HepG2 (cell line): Measurements from ENCODE around the gene TMEM107. TPM values are rescaled to one million over a fixed set of nuclear protein-coding genes. Genes with fewer than 3 reads are reported as not detected.

ENCODE experiments used
- ARNT2 ChIP-seq: sonication (generic); formaldehyde crosslinking; IDR thresholded peaks from 2 replicates; pipeline ENCODE4 v1.8.0; 2022; ENCODE audit warnings: mild to moderate bottlenecking, low read depth, missing genetic modification reagents, moderate library complexity
- DMAP1 ChIP-seq: IDR thresholded peaks from 2 replicates; pipeline ENCODE4 v1.6.1; 2016
- HOXA9 ChIP-seq: sonication (generic); formaldehyde crosslinking; IDR thresholded peaks from 2 replicates; pipeline ENCODE4 v1.8.1; 2022; ENCODE audit warnings: missing genetic modification reagents, mild to moderate bottlenecking, moderate library complexity, borderline replicate concordance
- MAFG ChIP-seq: sonication (generic); formaldehyde crosslinking; IDR thresholded peaks from 2 replicates; pipeline ENCODE4 v1.5.1; 2020; ENCODE audit warnings: mild to moderate bottlenecking, missing genetic modification reagents
- NR3C1 ChIP-seq: sonication (generic); formaldehyde crosslinking; IDR thresholded peaks from 2 replicates; pipeline ENCODE4 v1.4.0; 2020; ENCODE audit warnings: missing genetic modification reagents
- PITX1 ChIP-seq: sonication (generic); formaldehyde crosslinking; IDR thresholded peaks from 2 replicates; pipeline ENCODE4 v1.5.1; 2020; ENCODE audit warnings: mild to moderate bottlenecking, missing genetic modification reagents
- POLR2G ChIP-seq: fragments of 200-400 bp; formaldehyde crosslinking; IDR thresholded peaks from 2 replicates; pipeline ENCODE4 v1.6.1; 2018; ENCODE audit warnings: mild to moderate bottlenecking, low read depth, low read length, moderate library complexity
- SETDB1 ChIP-seq: sonication (generic); formaldehyde crosslinking; IDR thresholded peaks from 2 replicates; pipeline ENCODE4 v1.5.1; 2020; ENCODE audit warnings: missing genetic modification reagents, mild to moderate bottlenecking, borderline replicate concordance
- SMARCC2 ChIP-seq: fragments of 450-650 bp; IDR thresholded peaks from 2 replicates; pipeline ENCODE4 v1.6.1; 2017; ENCODE audit warnings: antibody characterized with exemption, mild to moderate bottlenecking
- SMARCE1 ChIP-seq: fragments of 450-650 bp; IDR thresholded peaks from 2 replicates; pipeline ENCODE4 v1.6.1; 2017; ENCODE audit warnings: borderline replicate concordance
- ZBTB37 ChIP-seq: sonication (generic); formaldehyde crosslinking; IDR thresholded peaks from 2 replicates; pipeline ENCODE4 v1.4.0; 2020; ENCODE audit warnings: mild to moderate bottlenecking, missing genetic modification reagents
- ZNF441 ChIP-seq: sonication (generic); formaldehyde crosslinking; IDR thresholded peaks from 2 replicates; pipeline ENCODE4 v1.7.0; 2021; ENCODE audit warnings: missing genetic modification reagents, borderline replicate concordance
- ZNF597 ChIP-seq: sonication (generic); formaldehyde crosslinking; IDR thresholded peaks from 2 replicates; pipeline ENCODE4 v1.5.0; 2020; ENCODE audit warnings: missing genetic modification reagents
- ZNF746 ChIP-seq: sonication (generic); formaldehyde crosslinking; IDR thresholded peaks from 2 replicates; pipeline ENCODE4 v1.8.0; 2022; ENCODE audit warnings: mild to moderate bottlenecking, missing genetic modification reagents
- ZNF790 ChIP-seq: sonication (generic); formaldehyde crosslinking; IDR thresholded peaks from 2 replicates; pipeline ENCODE4 v1.8.0; 2022; ENCODE audit warnings: missing genetic modification reagents, mild to moderate bottlenecking, borderline replicate concordance
- ZXDC ChIP-seq: sonication (generic); formaldehyde crosslinking; IDR thresholded peaks from 2 replicates; pipeline ENCODE4 v1.5.0; 2020; ENCODE audit warnings: mild to moderate bottlenecking, missing genetic modification reagents
- polyA plus RNA-seq, 8 experiments: library from polyadenylated mRNA; depleted of rRNA in 3 of 8; stranded (reverse) in 7 of 8; unstranded in 1 of 8; fragments of >200 nt; fragmentation: Illumina TruSeq in 4 of 8; extraction: Trizol in 4 of 8; gene quantifications; 2 replicates each; pipeline versions ENCODE4 v1.2.1 to v1.2.3, GENCODE V29; 2011 to 2016; ENCODE audit warnings: low read depth in 4 of 8, missing spikeins in 1 of 8, mixed read lengths in 1 of 8; ENCODE audit not compliant: insufficient read depth in 1 of 8
- total RNA-seq, 5 experiments: library from RNA; depleted of rRNA; stranded (reverse); fragments of >200 nt; fragmentation: Illumina TruSeq; extraction: Trizol; gene quantifications; 2 replicates each; pipeline ENCODE4 v1.2.3, GENCODE V29; 2016; ENCODE audit warnings: low read depth in 1 of 5

TMEM107 gene
- total and polyA plus RNA-seq, 2 of the 13 experiments (the other 11 are each of a cell fraction or from before 2014, with no cell fraction given) = 7.2 to 15.3 TPM

GRCh38 chr17:8162233-8162996, 13.8 kb downstream of the TMEM107 start, which contains the start of gene VAMP2 (continued):
- TF ChIP-seq ZNF790 (CRISPR knock-in tag) = no peak; the same call in 1 of the 2 replicates
- TF ChIP-seq ZBTB37 (CRISPR knock-in tag) = no peak
- TF ChIP-seq SMARCE1 = no peak
- no peak for TF ChIP-seq SMARCC2
- TF ChIP-seq NR3C1 = no peak
- TF ChIP-seq PITX1 (CRISPR knock-in tag) = no peak
- TF ChIP-seq ZXDC (CRISPR knock-in tag) = 0 out of 2 replicates have a peak, but pooled peaks have one; percentile 63
- no peak for TF ChIP-seq HOXA9 (CRISPR knock-in tag)
- peak; percentile 58 for TF ChIP-seq POLR2G
- peak; percentile 15; the same call in 1 of the 2 replicates for TF ChIP-seq MAFG (CRISPR knock-in tag)
- peak; percentile 66 for TF ChIP-seq ZNF441 (CRISPR knock-in tag)
- TF ChIP-seq SETDB1 = no peak
- TF ChIP-seq ZNF597 = no peak
- TF ChIP-seq ZNF746 = no peak
- TF ChIP-seq ARNT2 (CRISPR knock-in tag) = peak; percentile 55; the same call in 1 of the 2 replicates
- TF ChIP-seq DMAP1 (CRISPR knock-in tag) = no peak; the same call in 1 of the 2 replicates
